HepG2 (cell line): ENCODE measurements around the gene SDC4. TPM values are rescaled to one million over a fixed set of nuclear protein-coding genes. Genes with fewer than 3 reads are reported as not detected.

Experiments
- CCAR2 ChIP-seq: fragments of 200-400 bp; formaldehyde crosslinking; optimal IDR thresholded peaks from 2 replicates; pipeline ENCODE3; 2018; ENCODE audit warnings: low read depth, mild to moderate bottlenecking, low read length, moderate library complexity
- KMT2A ChIP-seq: sonication (generic); formaldehyde crosslinking; IDR thresholded peaks from 2 replicates; pipeline ENCODE4 v1.4.0; 2020; ENCODE audit warnings: missing genetic modification reagents
- LCORL ChIP-seq, 2 experiments: fragments of 450-650 bp in 1 of 2; sonication (generic) in 1 of 2; formaldehyde crosslinking in 1 of 2; IDR thresholded peaks; 2 replicates each; pipeline versions ENCODE4 v1.5.0 to v1.6.1; 2017 to 2020; ENCODE audit warnings: antibody characterized with exemption in 1 of 2, missing genetic modification reagents in 1 of 2
- MIER2 ChIP-seq: IDR thresholded peaks from 2 replicates; pipeline ENCODE4 v1.6.1; 2016; ENCODE audit warnings: missing biosample characterization, missing genetic modification reagents
- NFATC3 ChIP-seq: sonication (generic); formaldehyde crosslinking; IDR thresholded peaks from 2 replicates; pipeline ENCODE4 v1.5.1; 2020; ENCODE audit warnings: mild to moderate bottlenecking, missing genetic modification reagents
- NFE2 ChIP-seq: sonication (generic); formaldehyde crosslinking; IDR thresholded peaks from 2 replicates; pipeline ENCODE4 v1.4.0; 2020; ENCODE audit warnings: missing genetic modification reagents
- PPARG ChIP-seq: conservative IDR thresholded peaks from 2 replicates; pipeline ENCODE4 v1.6.1; 2016; ENCODE audit warnings: missing biosample characterization, missing genetic modification reagents
- SNAI1 ChIP-seq: sonication (generic); formaldehyde crosslinking; IDR thresholded peaks from 2 replicates; pipeline ENCODE4 v1.5.0; 2020; ENCODE audit warnings: mild to moderate bottlenecking, missing genetic modification reagents, borderline replicate concordance
- ZFX ChIP-seq: sonication (generic); formaldehyde crosslinking; IDR thresholded peaks from 2 replicates; pipeline ENCODE4 v1.4.0; 2020; ENCODE audit warnings: mild to moderate bottlenecking, low read depth, missing genetic modification reagents, moderate library complexity
- ZMYM4 ChIP-seq: sonication (generic); formaldehyde crosslinking; IDR thresholded peaks from 2 replicates; pipeline ENCODE4 v1.8.1; 2023; ENCODE audit warnings: mild to moderate bottlenecking, missing genetic modification reagents
- ZNF547 ChIP-seq: sonication (generic); formaldehyde crosslinking; IDR thresholded peaks from 2 replicates; pipeline ENCODE4 v1.5.1; 2020; ENCODE audit warnings: mild to moderate bottlenecking, missing genetic modification reagents
- ZNF556 ChIP-seq: sonication (generic); formaldehyde crosslinking; IDR thresholded peaks from 2 replicates; pipeline ENCODE4 v1.4.0; 2020; ENCODE audit warnings: mild to moderate bottlenecking, missing genetic modification reagents, borderline replicate concordance
- ZNF564 ChIP-seq: sonication (generic); formaldehyde crosslinking; IDR thresholded peaks from 2 replicates; pipeline ENCODE4 v1.8.1; 2023; ENCODE audit warnings: mild to moderate bottlenecking, missing genetic modification reagents
- ZNF572 ChIP-seq: sonication (generic); formaldehyde crosslinking; IDR thresholded peaks from 2 replicates; pipeline ENCODE4 v1.5.1; 2020; ENCODE audit warnings: mild to moderate bottlenecking, missing genetic modification reagents
- ZNF652 ChIP-seq: IDR thresholded peaks from 2 replicates; pipeline ENCODE4 v1.6.1; 2016; ENCODE audit warnings: low read depth, borderline replicate concordance
- ZNF747 ChIP-seq: sonication (generic); formaldehyde crosslinking; IDR thresholded peaks from 2 replicates; pipeline ENCODE4 v1.8.1; 2023; ENCODE audit warnings: missing genetic modification reagents, mild to moderate bottlenecking, borderline replicate concordance
- polyA plus RNA-seq, 8 experiments: library from polyadenylated mRNA; depleted of rRNA in 3 of 8; stranded (reverse) in 7 of 8; unstranded in 1 of 8; fragments of >200 nt; fragmentation: Illumina TruSeq in 4 of 8; extraction: Trizol in 4 of 8; gene quantifications; 2 replicates each; pipeline versions ENCODE4 v1.2.1 to v1.2.3, GENCODE V29; 2011 to 2016; ENCODE audit warnings: low read depth in 4 of 8, missing spikeins in 1 of 8, mixed read lengths in 1 of 8; ENCODE audit not compliant: insufficient read depth in 1 of 8
- total RNA-seq, 5 experiments: library from RNA; depleted of rRNA; stranded (reverse); fragments of >200 nt; fragmentation: Illumina TruSeq; extraction: Trizol; gene quantifications; 2 replicates each; pipeline ENCODE4 v1.2.3, GENCODE V29; 2016; ENCODE audit warnings: low read depth in 1 of 5
- TF ChIP-seq, protein P1 (sequence below): sonication (generic); formaldehyde crosslinking; IDR thresholded peaks from 2 replicates; pipeline ENCODE4 v1.4.0; 2020; ENCODE audit warnings: missing genetic modification reagents, borderline replicate concordance
- TF ChIP-seq, protein P2 (sequence below): IDR thresholded peaks from 2 replicates; pipeline ENCODE4 v1.6.1; 2012; ENCODE audit warnings: low read length, improper control_type of control experiment
- TF ChIP-seq, protein P3 (sequence below): conservative IDR thresholded peaks from 2 replicates; pipeline ENCODE4 v1.6.1; 2018; ENCODE audit warnings: missing genetic modification reagents

SDC4 gene
- total and polyA plus RNA-seq, 2 of the 13 experiments (the other 11 are each of a cell fraction or from before 2014, with no cell fraction given): 49.0 to 65.1 TPM

DNA sequence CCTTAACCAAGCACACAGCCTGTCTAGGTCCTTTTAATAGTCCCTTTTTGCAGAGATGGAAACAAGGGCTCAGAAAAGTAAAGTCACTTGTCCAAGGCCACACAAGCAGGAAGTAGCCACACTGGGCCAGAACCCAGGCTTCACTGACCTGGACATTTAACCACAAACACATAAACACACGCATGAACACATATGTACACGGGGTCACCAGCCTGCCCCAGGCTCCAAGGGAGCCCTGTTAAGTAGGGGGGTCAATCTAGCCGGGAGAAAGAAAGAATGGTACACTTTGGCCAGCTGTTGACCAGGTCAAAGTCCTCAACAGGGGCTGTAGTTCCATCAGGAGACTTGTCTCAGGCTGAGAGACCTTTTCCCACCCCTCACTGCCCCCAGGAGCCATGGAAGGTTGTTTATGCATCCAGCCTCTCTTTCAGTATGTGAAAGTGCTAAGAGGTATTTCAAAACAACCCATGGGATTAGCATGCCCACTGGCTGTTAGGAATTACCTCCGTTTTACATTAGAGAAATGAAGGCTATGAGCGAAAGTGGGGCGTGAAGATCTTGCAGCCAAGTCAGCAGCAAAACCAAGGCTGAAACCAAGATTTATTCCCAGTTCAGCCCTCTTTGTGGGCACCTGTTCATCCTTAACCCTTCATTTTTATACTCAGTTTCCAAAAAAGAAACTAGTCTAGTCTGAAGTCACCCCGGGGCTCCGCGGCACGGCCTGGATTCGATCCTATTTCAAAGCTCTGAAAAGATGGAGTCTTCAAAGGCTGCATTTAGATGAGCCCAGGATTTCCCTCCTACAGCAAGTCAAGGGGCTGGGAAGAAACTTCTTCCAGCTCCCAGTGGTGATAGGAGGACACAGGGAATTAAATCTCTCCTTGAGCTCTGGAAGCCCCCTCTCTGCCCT is 9.8 kb downstream of the SDC4 start (continued):
- TF ChIP-seq PPARG (CRISPR knock-in tag) (no peak), ZNF547 (CRISPR knock-in tag) (peak; percentile 21; the same call in 1 of the 2 replicates), MIER2 (CRISPR knock-in tag) (peak; percentile 38; the same call in 1 of the 2 replicates), CCAR2 (no peak), NFE2 (CRISPR knock-in tag) (no peak), ZNF747 (CRISPR knock-in tag) (peak; percentile 77; the same call in 1 of the 2 replicates), SNAI1 (CRISPR knock-in tag) (no peak), ZNF652 (CRISPR knock-in tag) (no peak; the same call in 1 of the 2 replicates), KMT2A (CRISPR knock-in tag) (peak; percentile 37; the same call in 1 of the 2 replicates), ZMYM4 (peak; percentile 34; the same call in 1 of the 2 replicates), LCORL (IDR thresholded peaks at IDR 0.05) (no peak), LCORL (CRISPR knock-in tag; IDR thresholded peaks at IDR 0.05) (peak; percentile 89), ZFX (CRISPR knock-in tag) (peak; percentile 31; the same call in 1 of the 2 replicates), ZNF572 (CRISPR knock-in tag) (no peak), ZNF564 (peak; percentile 56; the same call in 1 of the 2 replicates), ZNF556 (CRISPR knock-in tag) (no peak), NFATC3 (CRISPR knock-in tag) (no peak)
- TF ChIP-seq, protein P1, sequence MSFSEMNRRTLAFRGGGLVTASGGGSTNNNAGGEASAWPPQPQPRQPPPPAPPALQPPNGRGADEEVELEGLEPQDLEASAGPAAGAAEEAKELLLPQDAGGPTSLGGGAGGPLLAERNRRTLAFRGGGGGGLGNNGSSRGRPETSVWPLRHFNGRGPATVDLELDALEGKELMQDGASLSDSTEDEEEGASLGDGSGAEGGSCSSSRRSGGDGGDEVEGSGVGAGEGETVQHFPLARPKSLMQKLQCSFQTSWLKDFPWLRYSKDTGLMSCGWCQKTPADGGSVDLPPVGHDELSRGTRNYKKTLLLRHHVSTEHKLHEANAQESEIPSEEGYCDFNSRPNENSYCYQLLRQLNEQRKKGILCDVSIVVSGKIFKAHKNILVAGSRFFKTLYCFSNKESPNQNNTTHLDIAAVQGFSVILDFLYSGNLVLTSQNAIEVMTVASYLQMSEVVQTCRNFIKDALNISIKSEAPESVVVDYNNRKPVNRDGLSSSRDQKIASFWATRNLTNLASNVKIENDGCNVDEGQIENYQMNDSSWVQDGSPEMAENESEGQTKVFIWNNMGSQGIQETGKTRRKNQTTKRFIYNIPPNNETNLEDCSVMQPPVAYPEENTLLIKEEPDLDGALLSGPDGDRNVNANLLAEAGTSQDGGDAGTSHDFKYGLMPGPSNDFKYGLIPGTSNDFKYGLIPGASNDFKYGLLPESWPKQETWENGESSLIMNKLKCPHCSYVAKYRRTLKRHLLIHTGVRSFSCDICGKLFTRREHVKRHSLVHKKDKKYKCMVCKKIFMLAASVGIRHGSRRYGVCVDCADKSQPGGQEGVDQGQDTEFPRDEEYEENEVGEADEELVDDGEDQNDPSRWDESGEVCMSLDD (CRISPR knock-in tag): 0 out of 2 replicates have a peak, but pooled peaks have one; percentile 55
- TF ChIP-seq, protein P2, sequence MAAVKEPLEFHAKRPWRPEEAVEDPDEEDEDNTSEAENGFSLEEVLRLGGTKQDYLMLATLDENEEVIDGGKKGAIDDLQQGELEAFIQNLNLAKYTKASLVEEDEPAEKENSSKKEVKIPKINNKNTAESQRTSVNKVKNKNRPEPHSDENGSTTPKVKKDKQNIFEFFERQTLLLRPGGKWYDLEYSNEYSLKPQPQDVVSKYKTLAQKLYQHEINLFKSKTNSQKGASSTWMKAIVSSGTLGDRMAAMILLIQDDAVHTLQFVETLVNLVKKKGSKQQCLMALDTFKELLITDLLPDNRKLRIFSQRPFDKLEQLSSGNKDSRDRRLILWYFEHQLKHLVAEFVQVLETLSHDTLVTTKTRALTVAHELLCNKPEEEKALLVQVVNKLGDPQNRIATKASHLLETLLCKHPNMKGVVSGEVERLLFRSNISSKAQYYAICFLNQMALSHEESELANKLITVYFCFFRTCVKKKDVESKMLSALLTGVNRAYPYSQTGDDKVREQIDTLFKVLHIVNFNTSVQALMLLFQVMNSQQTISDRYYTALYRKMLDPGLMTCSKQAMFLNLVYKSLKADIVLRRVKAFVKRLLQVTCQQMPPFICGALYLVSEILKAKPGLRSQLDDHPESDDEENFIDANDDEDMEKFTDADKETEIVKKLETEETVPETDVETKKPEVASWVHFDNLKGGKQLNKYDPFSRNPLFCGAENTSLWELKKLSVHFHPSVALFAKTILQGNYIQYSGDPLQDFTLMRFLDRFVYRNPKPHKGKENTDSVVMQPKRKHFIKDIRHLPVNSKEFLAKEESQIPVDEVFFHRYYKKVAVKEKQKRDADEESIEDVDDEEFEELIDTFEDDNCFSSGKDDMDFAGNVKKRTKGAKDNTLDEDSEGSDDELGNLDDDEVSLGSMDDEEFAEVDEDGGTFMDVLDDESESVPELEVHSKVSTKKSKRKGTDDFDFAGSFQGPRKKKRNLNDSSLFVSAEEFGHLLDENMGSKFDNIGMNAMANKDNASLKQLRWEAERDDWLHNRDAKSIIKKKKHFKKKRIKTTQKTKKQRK: no peak
- TF ChIP-seq, protein P3, sequence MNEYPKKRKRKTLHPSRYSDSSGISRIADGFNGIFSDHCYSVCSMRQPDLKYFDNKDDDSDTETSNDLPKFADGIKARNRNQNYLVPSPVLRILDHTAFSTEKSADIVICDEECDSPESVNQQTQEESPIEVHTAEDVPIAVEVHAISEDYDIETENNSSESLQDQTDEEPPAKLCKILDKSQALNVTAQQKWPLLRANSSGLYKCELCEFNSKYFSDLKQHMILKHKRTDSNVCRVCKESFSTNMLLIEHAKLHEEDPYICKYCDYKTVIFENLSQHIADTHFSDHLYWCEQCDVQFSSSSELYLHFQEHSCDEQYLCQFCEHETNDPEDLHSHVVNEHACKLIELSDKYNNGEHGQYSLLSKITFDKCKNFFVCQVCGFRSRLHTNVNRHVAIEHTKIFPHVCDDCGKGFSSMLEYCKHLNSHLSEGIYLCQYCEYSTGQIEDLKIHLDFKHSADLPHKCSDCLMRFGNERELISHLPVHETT (CRISPR knock-in tag): peak; percentile 31; the same call in 1 of the 2 replicates
